ENCODE measurements around the gene KCND3. TPM values are rescaled to one million over a fixed set of nuclear protein-coding genes. Genes with fewer than 3 reads are reported as not detected.

KCND3 gene
- total RNA-seq, 1 donor from 2014 or later = 0.06 TPM

- Histone ChIP-seq H3K4me1 (peaks cover 59% of the 10 kb centered on the region), H3F3A (ENCODE audit: low read depth) (peaks cover 47% of the 10 kb centered on the region), H3K9ac (no peak overlapping the region), H3K9me3 (ENCODE audit: low read depth) (no peaks in the 10 kb centered on the region), H3K79me2 (ENCODE audit: low read depth) (peaks cover 36% of the 10 kb centered on the region), H3K27ac (no peak overlapping the region), H3K4me2 (no peak overlapping the region), H4K20me1 (ENCODE audit: low read depth) (peaks cover 43% of the 10 kb centered on the region), H3K27me3 (peaks cover 10% of the 10 kb centered on the region), H3K4me3 (no peak overlapping the region), H2AFZ (replicated peaks) (no peak overlapping the region), H3K36me3 (no peaks in the 10 kb centered on the region)
- no peak for TF ChIP-seq EZH2 (IDR thresholded peaks at IDR 0.05)
- no peak for TF ChIP-seq CTCF (IDR thresholded peaks at IDR 0.05)
- no peak for TF ChIP-seq EZH2phosphoT487 (IDR thresholded peaks at IDR 0.05)
- Mint-ChIP-seq H3K27me3 (ENCODE audit: insufficient read depth, low read depth) (peaks cover 15% of the 10 kb centered on the region), H3K4me3 (no peak overlapping the region), H3K36me3 (no peaks in the 10 kb centered on the region), H3K9me3 (no peaks in the 10 kb centered on the region), H3K27ac (peak overlapping the region; percentile 55), H3K4me1 (peaks cover 21% of the 10 kb centered on the region)
- no peak for DNase-seq (ENCODE audit: low spot score)
Observed at GRCh38 chr1:111733992-111734341, 255.5 kb downstream of the KCND3 start.

DNA sequence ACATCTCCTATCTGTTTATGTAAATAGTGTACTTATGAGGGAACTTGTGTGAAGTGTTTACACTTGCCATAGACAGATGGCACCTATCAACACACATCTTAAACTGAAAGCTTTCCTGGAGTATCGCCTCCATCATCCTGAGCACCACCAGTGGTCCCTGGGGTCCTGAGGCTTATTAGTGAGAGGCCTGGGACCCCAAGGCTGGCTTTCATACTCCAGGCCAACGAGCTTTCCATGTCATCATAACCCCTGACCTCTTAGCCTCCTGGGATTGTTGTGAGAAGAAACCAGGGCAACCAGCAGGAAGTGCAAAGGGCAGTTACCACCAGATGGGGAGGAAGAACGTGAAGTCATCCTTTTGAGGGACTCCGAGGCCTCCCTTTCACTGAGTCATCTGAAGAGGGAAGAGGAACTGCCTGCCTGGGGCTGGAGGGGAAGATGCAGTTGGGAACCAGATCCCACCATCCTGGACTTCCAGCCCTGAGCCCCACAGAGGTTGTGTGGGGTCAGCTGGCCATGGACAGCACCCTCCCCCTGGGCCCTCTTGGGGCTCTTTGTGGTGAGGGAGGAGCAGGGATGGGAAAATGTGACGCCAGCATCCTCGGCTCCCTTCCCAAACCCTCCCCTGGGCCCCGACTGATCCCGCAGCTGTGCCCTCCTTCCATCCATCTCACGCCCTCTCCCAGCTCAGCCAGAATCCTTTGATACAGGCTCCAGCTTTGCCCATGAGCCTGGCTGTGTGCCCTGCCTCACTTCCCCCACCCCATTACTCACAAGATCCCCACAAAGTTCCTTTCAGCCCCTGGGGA is 256.1 kb downstream of the KCND3 start:
- H3K9ac ChIP-seq = no peak overlapping the region
- peaks cover 18% of the 10 kb centered on the region for H3K4me1 Mint-ChIP-seq
- H3K27ac Mint-ChIP-seq = peak overlapping the region; percentile 55
- no peak overlapping the region for H3K4me2 ChIP-seq
- peaks cover 36% of the 10 kb centered on the region for H3K79me2 ChIP-seq (ENCODE audit: low read depth)
- no peak overlapping the region for H3K27ac ChIP-seq
- H3F3A ChIP-seq (ENCODE audit: low read depth) = peaks cover 41% of the 10 kb centered on the region
- H3K9me3 ChIP-seq (ENCODE audit: low read depth) = no peaks in the 10 kb centered on the region
- H3K36me3 ChIP-seq = no peaks in the 10 kb centered on the region
- no peak overlapping the region for H3K4me3 Mint-ChIP-seq
- no peak overlapping the region for H3K4me3 ChIP-seq
- TF ChIP-seq EZH2phosphoT487 (IDR thresholded peaks at IDR 0.05) = no peak
- TF ChIP-seq CTCF (IDR thresholded peaks at IDR 0.05) = no peak
- TF ChIP-seq EZH2 (IDR thresholded peaks at IDR 0.05) = no peak
- H3K36me3 Mint-ChIP-seq = no peaks in the 10 kb centered on the region
- H3K27me3 ChIP-seq = peaks cover 10% of the 10 kb centered on the region
- peaks cover 15% of the 10 kb centered on the region for H3K27me3 Mint-ChIP-seq (ENCODE audit: insufficient read depth, low read depth)
- peaks cover 44% of the 10 kb centered on the region for H4K20me1 ChIP-seq (ENCODE audit: low read depth)
- H3K4me1 ChIP-seq = peaks cover 59% of the 10 kb centered on the region
- no peak for DNase-seq (ENCODE audit: low spot score)
- H3K9me3 Mint-ChIP-seq = no peaks in the 10 kb centered on the region
- no peak overlapping the region for H2AFZ ChIP-seq (replicated peaks)

DNA sequence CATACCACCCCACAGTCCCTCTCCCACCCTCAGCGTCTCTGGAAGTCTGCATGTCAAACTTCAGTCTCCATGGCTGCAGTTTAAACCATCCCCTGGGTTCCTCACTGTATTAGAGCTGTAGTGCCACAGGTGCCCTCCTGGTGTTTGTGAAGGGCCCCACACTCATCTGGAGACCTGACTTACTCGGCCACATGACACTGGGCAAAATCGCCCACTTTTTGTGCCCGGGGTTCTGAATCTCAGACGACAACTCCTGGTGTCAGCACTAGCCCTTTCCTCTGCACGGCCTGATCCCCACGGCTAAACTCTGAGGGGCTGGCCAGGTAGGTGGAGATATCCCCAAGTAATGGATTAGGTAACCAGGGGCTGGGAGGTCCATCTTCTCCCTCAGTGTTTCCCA is 256.8 kb downstream of the KCND3 start:
- H3K27me3 Mint-ChIP-seq (ENCODE audit: insufficient read depth, low read depth) = peaks cover 13% of the 10 kb centered on the region
- H3K9me3 Mint-ChIP-seq = no peaks in the 10 kb centered on the region
- H3K4me1 ChIP-seq = peaks cover 52% of the 10 kb centered on the region

More for the DNA sequence above, 256.8 kb downstream of the KCND3 start:
- Histone ChIP-seq H3K9me3 (ENCODE audit: low read depth) (no peaks in the 10 kb centered on the region), H3K27ac (no peak overlapping the region), H2AFZ (replicated peaks) (no peak overlapping the region), H3K79me2 (ENCODE audit: low read depth) (peaks cover 33% of the 10 kb centered on the region), H3K9ac (no peak overlapping the region), H3K4me3 (no peak overlapping the region), H3K27me3 (peaks cover 6% of the 10 kb centered on the region), H3F3A (ENCODE audit: low read depth) (peaks cover 35% of the 10 kb centered on the region), H3K4me2 (no peak overlapping the region), H4K20me1 (ENCODE audit: low read depth) (peaks cover 38% of the 10 kb centered on the region), H3K36me3 (no peaks in the 10 kb centered on the region)
- no peak overlapping the region for H3K27ac Mint-ChIP-seq
- TF ChIP-seq EZH2phosphoT487 (IDR thresholded peaks at IDR 0.05) (no peak), EZH2 (IDR thresholded peaks at IDR 0.05) (no peak), CTCF (IDR thresholded peaks at IDR 0.05) (no peak)
- no peaks in the 10 kb centered on the region for H3K36me3 Mint-ChIP-seq
- H3K4me3 Mint-ChIP-seq = no peak overlapping the region
- DNase-seq (ENCODE audit: low spot score) = no peak
- H3K4me1 Mint-ChIP-seq = peaks cover 18% of the 10 kb centered on the region

Data from neural progenitor cell (in vitro differentiated cells).